HEK293T (cell line): ENCODE data around the gene SOX6.

Experiments used
- CTCF ChIA-PET: fragments of 350-600 bp; formaldehyde crosslinking; extraction: SDS; loops from one replicate; lab custom pipeline; 2021; ENCODE audit warnings: antibody characterized with exemption, inconsistent platforms; lab: Yijun Ruan, JAX
- POLR2A ChIA-PET: fragments of 350-600 bp; formaldehyde crosslinking; extraction: SDS; loops from one replicate; lab custom pipeline; 2020; ENCODE audit warnings: antibody characterized with exemption, inconsistent platforms; lab: Yijun Ruan, JAX
- DNase-seq: peaks from one replicate; pipeline ENCODE4 v3.0.0; 2012; ENCODE audit warnings: mixed read lengths; ENCODE audit errors: extremely low spot score
- ARNT ChIP-seq: fragments of 450-650 bp; IDR thresholded peaks from 2 replicates; pipeline ENCODE4 v1.6.1; 2017; ENCODE audit warnings: mild to moderate bottlenecking
- BHLHE40 ChIP-seq: fragments of 450-650 bp; IDR thresholded peaks from 2 replicates; pipeline ENCODE4 v1.6.1; 2016; ENCODE audit warnings: mild to moderate bottlenecking, moderate library complexity, borderline replicate concordance
- CTBP1 ChIP-seq: fragments of 450-650 bp; IDR thresholded peaks from 2 replicates; pipeline ENCODE4 v1.6.1; 2016; ENCODE audit warnings: borderline replicate concordance
- ELF4 ChIP-seq: fragments of 450-650 bp; IDR thresholded peaks from 2 replicates; pipeline ENCODE4 v1.6.1; 2017; ENCODE audit warnings: antibody characterized with exemption
- FOXA1 ChIP-seq: fragments of 450-650 bp; IDR thresholded peaks from 2 replicates; pipeline ENCODE4 v1.6.1; 2016; ENCODE audit warnings: mild to moderate bottlenecking
- FOXK2 ChIP-seq: fragments of 450-650 bp; IDR thresholded peaks from 2 replicates; pipeline ENCODE4 v1.6.1; 2016; ENCODE audit warnings: mild to moderate bottlenecking
- FOXM1 ChIP-seq: fragments of 450-650 bp; IDR thresholded peaks from 2 replicates; pipeline ENCODE4 v1.6.1; 2017; ENCODE audit warnings: mild to moderate bottlenecking, borderline replicate concordance
- HDGF ChIP-seq: fragments of 450-650 bp; IDR thresholded peaks from 2 replicates; pipeline ENCODE4 v1.6.1; 2017; ENCODE audit warnings: antibody characterized with exemption, borderline replicate concordance
- L3MBTL2 ChIP-seq: fragments of 450-650 bp; conservative IDR thresholded peaks from 2 replicates; pipeline ENCODE4 v1.6.1; 2016; ENCODE audit warnings: mild to moderate bottlenecking
- LEF1 ChIP-seq: fragments of 450-650 bp; IDR thresholded peaks from 2 replicates; pipeline ENCODE4 v1.6.1; 2017; ENCODE audit warnings: mild to moderate bottlenecking, borderline replicate concordance
- NFRKB ChIP-seq: fragments of 450-650 bp; IDR thresholded peaks from 2 replicates; pipeline ENCODE4 v1.6.1; 2016; ENCODE audit warnings: mild to moderate bottlenecking, moderate library complexity
- PKNOX1 ChIP-seq: fragments of 450-650 bp; IDR thresholded peaks from 2 replicates; pipeline ENCODE4 v1.6.1; 2016
- SP1 ChIP-seq: fragments of 450-650 bp; IDR thresholded peaks from 2 replicates; pipeline ENCODE4 v1.6.1; 2017
- SUZ12 ChIP-seq: fragments of 450-650 bp; IDR thresholded peaks from 2 replicates; pipeline ENCODE4 v1.6.1; 2016; ENCODE audit warnings: mild to moderate bottlenecking
- TARDBP ChIP-seq: fragments of 450-650 bp; IDR thresholded peaks from 2 replicates; pipeline ENCODE4 v1.6.1; 2016
- ZNF384 ChIP-seq: fragments of 450-650 bp; IDR thresholded peaks from 2 replicates; pipeline ENCODE4 v1.6.1; 2016

SOX6 gene

GRCh38 chr11:16356057-16356760 is at the start of gene SOX6:
Gene SOX6, minus strand, starts transcription at chr11:16356546. Its CDS starts 15,298 bp downstream, at chr11:16341248.
- ChIA-PET CTCF (interaction anchor here (0.6 to 0.7 kb wide), 5 partner anchors 10 to 435 kb away, joined by 3 to 5 read pairs (median 3); no protein-coding TSS in a partner anchor), POLR2A (interaction anchor here (0.9 kb wide), 1 partner anchor 258 kb away, joined by 3 read pairs; no protein-coding TSS in a partner anchor)
- TF ChIP-seq LEF1 = no peak
- TF ChIP-seq ELF4 = no peak
- DNase-seq = no peak

- DNase-seq = no peak
- TF ChIP-seq L3MBTL2 (no peak), ELF4 (no peak), NFRKB (no peak), ARNT (no peak), FOXA1 (no peak), CTBP1 (no peak), TARDBP (no peak), FOXM1 (no peak), ZNF384 (no peak), FOXK2 (no peak), BHLHE40 (no peak), HDGF (no peak), SP1 (no peak), LEF1 (no peak), SUZ12 (no peak)
- ChIA-PET POLR2A (no interaction called here), CTCF (no interaction called here)
These were observed 48.5 kb upstream of the SOX6 start for GRCh38 chr11:16404781-16405285.

GRCh38 chr11:16403851-16404250 is 47.5 kb upstream of the SOX6 start:
- POLR2A ChIA-PET = no interaction called here
- DNase-seq = no peak
- CTCF ChIA-PET = interaction anchor here (0.5 kb wide), 1 partner anchor 132 kb away, joined by 4 read pairs; no protein-coding TSS in a partner anchor
- no peak for TF ChIP-seq FOXK2

GRCh38 chr11:16403448-16403803 is 47.1 kb upstream of the SOX6 start:
- CTCF ChIA-PET = interaction anchor here (0.5 kb wide), 1 partner anchor 132 kb away, joined by 4 read pairs; no protein-coding TSS in a partner anchor

GRCh38 chr11:16402654-16403447 is 46.5 kb upstream of the SOX6 start:
- POLR2A ChIA-PET = no interaction called here
- DNase-seq = no peak
- CTCF ChIA-PET = no interaction called here
- TF ChIP-seq ZNF384 (no peak), TARDBP (no peak), SP1 (no peak), NFRKB (no peak), HDGF (no peak), SUZ12 (no peak), ARNT (no peak), LEF1 (no peak), L3MBTL2 (no peak), FOXK2 (no peak)

More at GRCh38 chr11:16403448-16403803, 47.1 kb upstream of the SOX6 start:
- DNase-seq = no peak
- POLR2A ChIA-PET = no interaction called here
- TF ChIP-seq NFRKB (no peak), PKNOX1 (no peak), SP1 (no peak), L3MBTL2 (no peak), BHLHE40 (no peak), SUZ12 (no peak), FOXM1 (no peak), FOXA1 (no peak), LEF1 (no peak), HDGF (no peak), ARNT (no peak), TARDBP (no peak), ELF4 (no peak), CTBP1 (no peak), ZNF384 (no peak), FOXK2 (no peak)

- CTCF ChIA-PET = no interaction called here
- TF ChIP-seq LEF1 = no peak
- TF ChIP-seq SP1 = no peak
- no peak for TF ChIP-seq PKNOX1
- no peak for TF ChIP-seq FOXK2
- TF ChIP-seq FOXA1 = no peak
- TF ChIP-seq ELF4 = no peak
- no peak for TF ChIP-seq L3MBTL2
- no peak for TF ChIP-seq ARNT
- no peak for TF ChIP-seq NFRKB
- POLR2A ChIA-PET = no interaction called here
- DNase-seq = no peak
These were observed 41.0 kb upstream of the SOX6 start for GRCh38 chr11:16397390-16397789.
